NCI-H187 (cell line): ENCODE results near the gene PTBP3.
"Not testable (repeated sequence)": the region's sequence is repeated elsewhere in the genome, so short reads cannot be mapped to it uniquely, and the experiment has no call there.

Experiments used
- DNase-seq, 2 experiments: peaks; one replicate each; lab custom pipeline; 2025; lab: John Stamatoyannopoulos, UW

Gene PTBP3

GRCh38 chr9:112203536-112203935, 129.9 kb downstream of the PTBP3 start:
- DNase-seq, result no peak

- DNase-seq, result no peak
These were observed 132.7 kb downstream of the PTBP3 start for GRCh38 chr9:112200711-112201110.

- no peak for DNase-seq
These were observed 134.8 kb downstream of the PTBP3 start for GRCh38 chr9:112198646-112199045.

GRCh38 chr9:112194969-112195431, 138.4 kb downstream of the PTBP3 start:
- DNase-seq, result no peak

- no peak for DNase-seq
These were observed 139.7 kb downstream of the PTBP3 start for GRCh38 chr9:112193572-112194288.

- not testable (repeated sequence) for DNase-seq
These were observed 143.1 kb downstream of the PTBP3 start for GRCh38 chr9:112190320-112190719.

GRCh38 chr9:112188884-112189283, 144.5 kb downstream of the PTBP3 start:
- no peak for DNase-seq

GRCh38 chr9:112187404-112187803, 146.0 kb downstream of the PTBP3 start:
- no peak for DNase-seq

GRCh38 chr9:112186695-112187094, 146.7 kb downstream of the PTBP3 start:
- DNase-seq, result no peak

- no peak for DNase-seq
These were observed 148.5 kb downstream of the PTBP3 start for GRCh38 chr9:112184946-112185345.

GRCh38 chr9:112184221-112184620, 149.2 kb downstream of the PTBP3 start:
- no peak for DNase-seq

GRCh38 chr9:112180387-112180881, 153.0 kb downstream of the PTBP3 start:
- DNase-seq, result no peak

- no peak for DNase-seq
These were observed 153.6 kb downstream of the PTBP3 start for GRCh38 chr9:112179816-112180215.

- DNase-seq, result no peak
These were observed 156.9 kb downstream of the PTBP3 start for GRCh38 chr9:112176524-112176923.

GRCh38 chr9:112175796-112176315, 157.6 kb downstream of the PTBP3 start:
- DNase-seq, result no peak

- DNase-seq, result no peak
These were observed 158.2 kb downstream of the PTBP3 start, which contains the start of gene SUSD1 for GRCh38 chr9:112174965-112175795. SUSD1 (minus strand) TSS chr9:112175297; CDS start chr9:112175235, 62 bp downstream.

- no peak for DNase-seq
These were observed 159.0 kb downstream of the PTBP3 start for GRCh38 chr9:112174222-112174964.

GRCh38 chr9:112173489-112174221, 159.8 kb downstream of the PTBP3 start:
- DNase-seq, result no peak

- DNase-seq, result no peak
These were observed 162.5 kb downstream of the PTBP3 start for GRCh38 chr9:112170968-112171367.

- DNase-seq, result no peak
These were observed 163.2 kb downstream of the PTBP3 start for GRCh38 chr9:112170235-112170634.

GRCh38 chr9:112169368-112169767, 164.1 kb downstream of the PTBP3 start:
- DNase-seq, result no peak
